Muscle layer of colon (tissue), 2 donors: ENCODE results near the gene HAUS3.

ENCODE experiments used
- H3K27ac ChIP-seq: one replicate; pipeline ENCODE4 v1.7.0; 2013; ENCODE audit warnings: low read depth, mild to moderate bottlenecking, low read length, moderate library complexity
- H3K27me3 ChIP-seq, 2 donors: one replicate each; pipeline ENCODE4 v1.7.0; 2013; ENCODE audit warnings: low read length in 2 of 2, mild to moderate bottlenecking in 2 of 2; ENCODE audit not compliant: insufficient read depth in 2 of 2, control insufficient read depth in 1 of 2
- H3K36me3 ChIP-seq: one replicate; pipeline ENCODE4 v1.7.0; 2013; ENCODE audit warnings: mild to moderate bottlenecking, low read length; ENCODE audit not compliant: insufficient read depth
- H3K4me1 ChIP-seq: one replicate; pipeline ENCODE4 v1.7.0; 2013; ENCODE audit warnings: mild to moderate bottlenecking, low read length; ENCODE audit not compliant: insufficient read depth
- H3K4me3 ChIP-seq, 2 donors: one replicate each; pipeline ENCODE4 v1.7.0; 2013; ENCODE audit warnings: low read length in 2 of 2, low read depth in 1 of 2, mild to moderate bottlenecking in 1 of 2, moderate library complexity in 1 of 2
- H3K9ac ChIP-seq: one replicate; pipeline ENCODE4 v1.7.0; 2013; ENCODE audit warnings: low read length
- H3K9me3 ChIP-seq: one replicate; pipeline ENCODE4 v1.7.0; 2013; ENCODE audit warnings: mild to moderate bottlenecking, low read length
- donor health status: abdominal sarcoma.
- donor health status: Adenocarcinoma of cecum.

The HAUS3 gene

DNA sequence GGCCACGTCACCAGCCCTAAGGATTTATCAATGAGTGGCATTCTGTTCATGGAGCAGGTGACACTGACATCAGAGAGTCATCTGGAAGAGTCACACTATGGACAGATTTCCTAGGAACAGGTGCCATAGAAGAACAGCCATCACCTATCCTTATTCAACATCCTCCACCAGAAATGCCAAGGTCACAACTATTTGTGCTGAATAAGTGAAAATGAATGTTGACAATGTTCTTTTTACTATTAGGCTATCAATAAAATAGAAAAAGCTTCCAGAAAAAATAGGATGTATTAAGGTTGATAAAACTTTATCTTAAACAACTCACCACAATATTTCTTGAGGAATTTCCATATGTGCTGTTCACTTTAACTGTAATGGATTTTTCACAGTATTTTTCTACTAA is 62.9 kb downstream of the HAUS3 start:
- Histone ChIP-seq H3K27me3 (no peaks in the 10 kb centered on the region), H3K9ac (no peak overlapping the region), H3K4me1 (no peaks in the 10 kb centered on the region), H3K9me3 (no peaks in the 10 kb centered on the region), H3K27ac (no peak overlapping the region), H3K4me3 (no peak overlapping the region), H3K36me3 (no peaks in the 10 kb centered on the region)
